Neural cell (in vitro differentiated cells): ENCODE results near the gene FBLN2.

ENCODE experiments used
- CTCF ChIP-seq: fragments of 450-650 bp; IDR thresholded peaks from 2 replicates; pipeline ENCODE4 v1.5.1; 2014; ENCODE audit warnings: antibody characterized with exemption, mild to moderate bottlenecking, moderate library complexity; ENCODE audit not compliant: poor library complexity, severe bottlenecking
- EP300 ChIP-seq: fragments of 450-650 bp; conservative IDR thresholded peaks from 2 replicates; pipeline ENCODE4 v1.6.1; 2014; ENCODE audit warnings: antibody characterized with exemption, mild to moderate bottlenecking, moderate library complexity; ENCODE audit not compliant: poor library complexity, severe bottlenecking
- EZH2 ChIP-seq: fragments of 200-600, 300-800 bp; shearing (Covaris generic), sonication (generic); IDR thresholded peaks from 2 replicates; pipeline ENCODE4 v1.6.1; 2014; ENCODE audit warnings: antibody characterized with exemption, low read length, borderline replicate concordance, mild to moderate bottlenecking; ENCODE audit not compliant: insufficient read depth, poor library complexity, severe bottlenecking
- MXI1 ChIP-seq: fragments of 450-650 bp; conservative IDR thresholded peaks from 2 replicates; pipeline ENCODE4 v1.6.1; 2014; ENCODE audit warnings: antibody characterized with exemption, mild to moderate bottlenecking; ENCODE audit not compliant: poor library complexity, severe bottlenecking
- POLR2AphosphoS5 ChIP-seq: IDR thresholded peaks from 2 replicates; pipeline ENCODE4 v1.6.1; 2012
- RAD21 ChIP-seq: fragments of 450-650 bp; conservative IDR thresholded peaks from 2 replicates; pipeline ENCODE4 v1.6.1; 2014; ENCODE audit warnings: antibody characterized with exemption, mild to moderate bottlenecking, moderate library complexity
- SMC3 ChIP-seq: fragments of 450-650 bp; conservative IDR thresholded peaks from 2 replicates; pipeline ENCODE4 v1.6.1; 2014; ENCODE audit warnings: antibody characterized with exemption, mild to moderate bottlenecking, moderate library complexity; ENCODE audit not compliant: poor library complexity
- TAF1 ChIP-seq: IDR thresholded peaks from 2 replicates; pipeline ENCODE4 v1.6.1; 2012; ENCODE audit warnings: low read depth
- TF ChIP-seq, protein P1 (sequence below): IDR thresholded peaks from 2 replicates; pipeline ENCODE4 v1.6.1; 2012; ENCODE audit warnings: borderline replicate concordance

DNA sequence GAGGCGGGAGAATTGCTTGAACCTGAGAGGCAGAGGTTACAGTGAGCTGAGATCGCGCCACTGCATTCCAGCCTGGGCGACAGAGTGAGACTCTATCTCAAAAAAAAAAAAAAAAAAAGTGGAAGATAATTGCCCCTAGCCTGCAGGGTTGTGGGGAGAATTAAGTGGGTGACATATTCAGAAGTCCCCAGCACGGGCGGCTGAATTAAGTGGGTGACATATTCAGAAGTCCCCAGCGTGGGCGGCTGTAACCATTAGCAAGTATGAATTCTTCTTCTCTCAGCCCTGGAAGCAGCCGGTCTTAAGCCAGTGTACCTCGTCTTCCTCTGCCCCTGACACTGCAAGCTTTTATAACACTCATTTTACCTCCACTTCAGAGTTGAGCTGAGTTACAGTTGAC lies 44.7 kb downstream of the FBLN2 start:
- TF ChIP-seq CTCF (no peak), EP300 (no peak), EZH2 (no peak), POLR2AphosphoS5 (no peak), RAD21 (no peak), TAF1 (no peak), MXI1 (no peak), SMC3 (no peak)
- TF ChIP-seq, protein P1, sequence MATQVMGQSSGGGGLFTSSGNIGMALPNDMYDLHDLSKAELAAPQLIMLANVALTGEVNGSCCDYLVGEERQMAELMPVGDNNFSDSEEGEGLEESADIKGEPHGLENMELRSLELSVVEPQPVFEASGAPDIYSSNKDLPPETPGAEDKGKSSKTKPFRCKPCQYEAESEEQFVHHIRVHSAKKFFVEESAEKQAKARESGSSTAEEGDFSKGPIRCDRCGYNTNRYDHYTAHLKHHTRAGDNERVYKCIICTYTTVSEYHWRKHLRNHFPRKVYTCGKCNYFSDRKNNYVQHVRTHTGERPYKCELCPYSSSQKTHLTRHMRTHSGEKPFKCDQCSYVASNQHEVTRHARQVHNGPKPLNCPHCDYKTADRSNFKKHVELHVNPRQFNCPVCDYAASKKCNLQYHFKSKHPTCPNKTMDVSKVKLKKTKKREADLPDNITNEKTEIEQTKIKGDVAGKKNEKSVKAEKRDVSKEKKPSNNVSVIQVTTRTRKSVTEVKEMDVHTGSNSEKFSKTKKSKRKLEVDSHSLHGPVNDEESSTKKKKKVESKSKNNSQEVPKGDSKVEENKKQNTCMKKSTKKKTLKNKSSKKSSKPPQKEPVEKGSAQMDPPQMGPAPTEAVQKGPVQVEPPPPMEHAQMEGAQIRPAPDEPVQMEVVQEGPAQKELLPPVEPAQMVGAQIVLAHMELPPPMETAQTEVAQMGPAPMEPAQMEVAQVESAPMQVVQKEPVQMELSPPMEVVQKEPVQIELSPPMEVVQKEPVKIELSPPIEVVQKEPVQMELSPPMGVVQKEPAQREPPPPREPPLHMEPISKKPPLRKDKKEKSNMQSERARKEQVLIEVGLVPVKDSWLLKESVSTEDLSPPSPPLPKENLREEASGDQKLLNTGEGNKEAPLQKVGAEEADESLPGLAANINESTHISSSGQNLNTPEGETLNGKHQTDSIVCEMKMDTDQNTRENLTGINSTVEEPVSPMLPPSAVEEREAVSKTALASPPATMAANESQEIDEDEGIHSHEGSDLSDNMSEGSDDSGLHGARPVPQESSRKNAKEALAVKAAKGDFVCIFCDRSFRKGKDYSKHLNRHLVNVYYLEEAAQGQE = no peak
